GM12875 (cell line): ENCODE data around the gene DEDD2.

Experiments used
- H3K4me3 ChIP-seq: one replicate; pipeline ENCODE4 v1.5.1; 2011; ENCODE audit warnings: low read depth, low read length, control low read depth
- CTCF ChIP-seq: IDR thresholded peaks from 2 replicates; pipeline ENCODE4 v1.5.1; 2011; ENCODE audit warnings: low read depth, mild to moderate bottlenecking, control low read depth, inconsistent platforms, low read length, moderate library complexity, borderline replicate concordance; ENCODE audit not compliant: insufficient read depth

Gene DEDD2

DNA sequence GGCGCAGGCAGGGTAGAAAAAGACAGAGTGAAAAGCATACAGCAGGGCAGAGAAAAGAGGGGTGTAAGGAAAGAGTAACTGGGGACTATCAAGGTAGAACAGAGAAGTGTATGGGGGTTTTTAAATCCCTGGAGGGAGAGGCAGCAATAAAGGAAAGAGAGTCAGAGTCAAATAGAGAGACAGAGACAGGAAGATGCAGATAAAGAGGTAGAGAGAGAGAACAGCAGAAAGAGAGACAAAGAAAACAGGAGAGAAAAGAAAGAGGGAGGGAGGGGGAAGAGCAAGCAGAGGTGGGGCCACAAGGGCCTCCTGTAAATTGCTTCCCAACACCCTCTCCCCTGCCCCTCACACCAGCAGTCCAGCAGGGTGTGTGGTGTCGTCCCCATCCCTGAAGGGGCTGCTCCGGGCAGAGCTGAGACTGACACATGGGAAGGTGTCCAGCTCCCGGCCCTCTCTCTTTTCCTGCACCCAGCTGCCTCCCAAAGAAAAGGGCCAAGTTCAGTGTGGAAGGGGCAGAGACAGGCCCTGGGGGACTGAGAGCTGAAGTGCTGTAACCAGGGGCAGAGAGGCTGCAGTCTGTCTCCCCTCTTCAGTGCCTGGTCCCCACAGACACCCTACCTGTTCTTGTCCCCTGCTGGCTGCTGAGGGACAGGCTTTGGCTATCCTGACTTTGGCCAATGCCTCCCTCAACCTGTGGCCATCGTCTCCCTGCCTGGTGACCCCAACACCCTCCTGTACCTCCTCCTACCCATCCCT is 67.9 kb downstream of the DEDD2 start:
- TF ChIP-seq CTCF: no peak
- no peak overlapping the region for H3K4me3 ChIP-seq
